Central memory CD4-positive, alpha-beta T cell (primary cell): ENCODE measurements around the gene CHSY3.
"Not testable (repeated sequence)": the region's sequence is repeated elsewhere in the genome, so short reads cannot be mapped to it uniquely, and the experiment has no call there.

ENCODE experiments used
- DNase-seq: peaks from one replicate; pipeline ENCODE4 v3.0.0; 2022

The CHSY3 gene

DNA sequence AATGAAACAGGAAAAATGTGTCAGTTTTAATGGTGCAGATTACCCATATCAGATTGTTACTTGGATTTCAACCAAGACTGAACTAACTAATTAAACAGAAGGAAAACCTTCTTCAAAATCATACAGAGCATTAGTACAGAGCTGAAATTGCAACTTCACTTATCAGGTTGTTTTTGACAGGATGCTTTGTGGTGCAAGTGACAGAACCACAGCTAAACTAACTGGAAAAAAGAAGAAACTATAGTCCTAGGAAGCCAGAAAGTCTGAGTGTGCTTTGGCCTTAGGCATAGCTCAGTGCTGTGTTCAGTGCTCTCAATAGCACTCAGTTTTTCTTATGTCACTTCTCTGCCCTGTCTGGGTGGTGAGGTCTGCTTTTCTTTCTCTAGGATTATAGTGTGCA is 267.4 kb downstream of the CHSY3 start:
- DNase-seq: no peak

DNA sequence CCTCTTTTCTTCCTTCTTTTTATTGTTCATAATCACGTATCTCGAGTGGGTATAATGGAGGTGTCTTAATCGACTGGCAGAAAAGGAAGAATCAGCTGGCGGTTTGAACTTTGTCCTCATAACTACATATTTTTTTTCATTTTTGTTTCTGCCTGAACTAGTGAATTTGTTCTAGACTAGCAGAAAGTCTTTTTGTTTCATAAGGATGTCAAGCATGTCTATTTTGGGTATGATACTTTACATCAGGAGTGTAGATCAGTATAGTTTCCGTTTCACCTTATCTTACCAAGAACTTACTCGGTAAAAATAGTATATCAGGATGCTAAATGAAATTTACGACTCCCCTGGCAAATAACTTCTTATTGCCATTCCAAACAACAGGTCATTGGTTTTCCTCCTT is 278.9 kb downstream of the CHSY3 start:
- no peak for DNase-seq

DNA sequence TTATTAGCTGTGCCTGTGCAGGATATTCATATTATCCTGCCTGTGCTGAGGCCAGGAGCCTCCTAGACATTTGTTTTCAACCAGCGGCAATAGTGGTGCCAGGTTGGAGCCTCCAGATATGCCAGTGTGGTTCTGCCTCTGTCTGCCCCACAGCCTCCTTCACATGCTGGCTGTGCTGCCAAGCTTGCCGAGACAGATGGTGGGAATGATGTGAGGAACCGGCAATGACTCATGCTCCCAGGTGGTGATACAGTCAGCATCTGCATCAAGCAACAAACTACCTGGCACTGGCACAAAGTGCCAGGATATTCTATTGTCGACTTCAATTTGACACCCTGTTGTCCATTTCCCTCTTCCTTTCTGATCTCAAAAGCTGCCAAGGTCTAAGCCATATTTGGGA is 285.7 kb downstream of the CHSY3 start:
- no peak for DNase-seq

DNA sequence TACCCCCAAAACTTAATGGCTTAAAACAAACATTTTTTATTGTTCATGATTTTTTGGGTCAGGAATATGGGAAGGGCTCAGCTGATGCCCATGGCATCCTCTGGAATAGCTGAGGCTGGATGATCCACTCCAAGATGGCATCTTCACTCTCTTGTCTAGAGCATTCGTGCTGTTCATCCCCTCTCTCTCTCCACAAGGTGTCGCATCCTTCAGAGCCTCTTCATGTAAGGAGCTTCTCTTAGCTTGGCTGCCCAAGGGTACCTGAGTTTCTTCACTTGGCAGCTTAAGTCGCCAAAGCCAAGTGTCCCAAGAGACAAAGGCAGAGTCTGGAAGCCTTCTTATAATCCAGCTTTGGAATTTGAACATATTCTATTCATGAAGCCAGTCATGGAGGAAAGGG is 294.7 kb downstream of the CHSY3 start:
- no peak for DNase-seq

DNA sequence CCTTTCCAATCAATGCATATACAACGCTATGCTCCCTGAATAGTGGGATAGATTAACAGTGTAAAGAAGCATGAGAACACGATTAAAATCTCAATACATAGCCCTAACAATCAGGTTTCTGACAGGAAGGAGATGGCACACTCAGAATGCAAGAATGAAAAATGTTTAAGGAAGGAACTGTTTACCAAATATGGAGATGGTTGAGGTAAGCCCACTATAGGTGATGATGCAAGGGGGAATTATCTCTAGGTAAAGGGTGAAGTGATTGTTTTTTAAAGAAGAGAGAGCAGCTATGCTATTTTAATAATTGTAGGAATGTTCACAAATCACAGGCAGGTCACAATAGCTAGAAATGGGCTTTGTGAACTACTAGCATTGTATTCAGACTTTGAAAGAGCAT is 302.4 kb downstream of the CHSY3 start:
- DNase-seq: no peak

DNA sequence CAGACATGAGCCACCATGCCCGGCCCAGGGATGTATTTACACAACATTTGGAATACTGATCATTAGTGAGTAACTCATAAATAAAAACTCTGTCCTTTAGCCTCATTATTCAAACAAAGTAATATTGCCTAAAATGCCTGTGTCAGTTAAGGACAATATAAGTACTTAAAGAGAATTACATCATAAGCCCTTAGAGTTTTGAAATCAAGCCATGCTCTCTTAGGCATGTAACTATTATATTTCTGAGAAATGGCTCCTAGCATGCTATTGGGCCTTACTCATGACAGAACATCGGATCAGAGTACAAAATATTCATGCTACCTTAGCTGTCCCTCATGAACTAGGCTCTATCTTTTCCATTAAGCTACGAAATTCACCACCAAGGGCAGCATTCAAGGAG is 309.3 kb downstream of the CHSY3 start:
- no peak for DNase-seq

DNA sequence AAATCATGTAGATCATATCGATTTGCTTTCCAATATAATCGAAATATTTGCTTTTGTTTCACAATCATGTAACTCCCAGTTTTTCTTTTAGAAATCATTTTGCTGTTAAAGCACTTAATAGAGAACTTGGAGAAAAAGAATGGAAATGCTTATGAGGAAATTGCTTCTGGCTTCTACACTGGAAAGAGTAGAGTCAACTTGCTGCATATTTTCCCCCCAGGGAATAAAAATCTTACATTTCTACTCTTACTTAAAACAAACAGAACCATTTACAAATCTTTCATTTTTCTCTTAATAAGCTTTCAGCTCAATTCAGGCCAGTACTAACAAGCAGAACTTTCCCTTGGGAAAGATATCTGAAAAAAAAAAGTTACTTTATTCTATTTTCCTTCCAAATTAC is 312.0 kb downstream of the CHSY3 start:
- DNase-seq: no peak

DNA sequence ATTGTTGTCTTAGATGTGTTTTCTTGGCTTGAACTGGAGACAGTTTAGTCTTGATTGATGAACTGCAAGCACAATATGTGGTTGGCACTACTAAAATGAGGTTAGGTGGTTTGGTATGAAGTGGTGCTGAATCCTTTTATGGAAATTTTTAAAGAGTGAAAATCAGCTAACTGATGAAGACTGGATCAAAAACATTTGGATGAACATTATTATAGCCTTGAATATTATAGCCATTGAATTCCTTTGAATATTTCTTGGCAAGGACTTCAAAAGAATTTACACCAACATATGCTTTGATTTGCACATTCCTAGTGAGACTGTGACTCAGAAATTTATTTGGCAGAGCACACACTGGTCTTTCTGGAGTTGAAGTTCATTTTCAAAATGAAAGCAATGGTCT is 318.3 kb downstream of the CHSY3 start:
- no peak for DNase-seq

DNA sequence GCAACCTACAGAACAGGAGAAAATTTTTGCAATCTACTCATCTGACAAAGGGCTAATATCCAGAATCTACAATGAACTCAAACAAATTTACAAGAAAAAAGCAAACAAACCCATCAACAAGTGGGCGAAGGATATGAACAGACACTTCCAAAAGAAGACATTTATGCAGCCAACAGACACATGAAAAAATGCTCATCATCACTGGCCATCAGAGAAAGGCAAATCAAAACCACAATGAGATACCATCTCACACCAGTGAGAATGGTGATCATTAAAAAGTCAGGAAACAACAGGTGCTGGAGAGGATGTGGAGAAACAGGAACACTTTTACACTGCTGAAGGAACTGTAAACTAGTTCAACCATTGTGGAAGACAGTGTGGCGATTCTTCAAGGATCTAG is 322.3 kb downstream of the CHSY3 start:
- DNase-seq: not testable (repeated sequence)

DNA sequence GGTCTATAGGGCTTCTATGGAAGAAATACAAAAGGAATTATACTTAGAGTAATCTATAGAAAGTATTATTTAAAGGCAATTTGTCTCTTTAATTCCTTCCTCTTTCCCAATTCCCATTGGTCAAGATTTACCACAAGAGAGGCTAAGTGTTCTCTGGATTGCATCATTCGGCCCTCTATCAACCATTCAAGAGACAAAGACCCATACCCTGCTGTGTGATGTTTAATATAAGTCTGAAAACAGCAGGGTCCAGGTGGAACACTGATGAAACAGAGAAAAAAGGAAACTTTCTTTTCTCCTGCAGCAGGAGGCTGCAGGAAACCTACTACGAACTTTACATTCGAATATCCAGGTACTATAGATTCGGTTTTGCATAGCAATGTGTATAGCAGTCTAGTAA is 323.4 kb downstream of the CHSY3 start:
- no peak for DNase-seq

DNA sequence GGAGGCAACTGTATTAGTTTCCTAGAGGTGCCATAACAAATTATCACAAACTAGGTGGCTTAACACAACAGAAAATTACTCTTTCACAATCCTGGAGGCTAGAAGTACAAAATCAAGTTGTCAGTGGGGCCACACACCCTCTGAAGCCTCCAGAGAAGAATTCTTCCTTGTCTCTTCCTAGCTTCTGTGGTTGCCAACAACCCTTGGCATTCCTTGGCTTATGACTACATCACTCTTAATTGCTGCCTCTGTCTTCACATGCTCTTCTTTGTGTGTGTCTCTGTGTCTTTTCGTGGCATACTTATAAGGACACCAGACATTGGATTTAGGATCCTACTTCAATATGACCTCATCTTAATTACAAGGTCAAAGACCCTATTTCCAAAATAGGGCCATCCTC is 327.5 kb downstream of the CHSY3 start:
- no peak for DNase-seq

DNA sequence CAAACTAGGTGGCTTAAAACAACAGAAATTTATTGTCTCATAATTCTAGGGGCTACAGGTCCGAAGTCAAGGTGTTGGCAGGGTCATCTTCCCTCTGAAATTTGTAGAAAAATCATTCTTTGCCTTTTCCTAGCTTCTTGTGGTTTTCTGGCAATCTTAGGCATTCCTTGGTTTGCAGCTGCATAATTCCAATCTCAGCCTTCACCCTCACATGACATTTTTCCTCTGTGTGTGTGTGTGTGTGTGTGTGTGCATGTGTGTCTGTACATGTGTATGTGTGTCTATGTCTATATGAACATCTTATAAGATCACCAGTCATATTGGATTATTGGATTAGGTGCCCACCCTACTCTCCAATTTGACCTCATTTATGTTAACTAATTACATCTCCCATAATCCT is 330.6 kb downstream of the CHSY3 start:
- DNase-seq: no peak
